ENCODE data around the gene RBM33.

The RBM33 gene

DNA sequence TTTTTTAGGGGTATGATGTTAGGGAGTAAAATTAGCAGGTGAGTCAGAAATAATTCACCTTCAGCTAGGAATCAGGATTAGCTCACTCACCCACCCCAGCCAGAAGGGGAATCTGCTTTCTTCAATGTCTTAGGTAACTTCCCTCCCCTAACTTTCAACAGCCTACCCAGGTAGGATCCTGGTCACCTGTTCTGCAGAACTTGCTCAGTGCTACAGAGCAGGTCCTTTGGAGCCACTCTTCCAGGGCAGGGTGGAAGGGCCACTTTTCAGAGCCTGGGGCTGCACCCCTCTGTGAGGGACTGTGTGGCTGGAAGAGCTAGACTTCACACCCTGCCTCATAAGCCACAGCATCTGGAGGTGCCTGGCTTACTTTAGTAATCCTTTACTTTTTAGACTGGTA, 109.7 kb downstream of the RBM33 start:
- DNase-seq = no peak

DNA sequence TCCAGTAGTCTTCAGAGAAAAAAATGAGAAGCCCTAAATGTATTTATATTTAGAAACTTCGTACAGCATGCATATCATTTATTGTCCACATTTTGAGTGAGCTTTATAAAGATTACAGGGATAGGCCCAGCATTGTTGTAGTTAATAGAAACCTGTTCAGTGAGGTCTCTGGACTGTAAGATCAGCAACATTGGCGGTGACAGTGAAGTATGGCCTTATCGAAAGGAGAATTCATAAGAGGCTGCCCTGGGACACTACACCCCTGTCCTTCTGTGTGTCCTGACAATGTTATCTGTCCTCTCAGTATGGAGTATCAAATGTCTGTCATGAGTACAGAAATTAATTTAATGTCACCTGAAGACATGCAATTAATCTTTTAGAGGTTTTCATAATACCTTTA, 110.6 kb downstream of the RBM33 start:
- DNase-seq = no peak

- no peak for DNase-seq
Measured at GRCh38 chr7:155756322-155756721, 111.9 kb downstream of the RBM33 start.

GRCh38 chr7:155758348-155758747, 113.9 kb downstream of the RBM33 start:
- DNase-seq = no peak

DNA sequence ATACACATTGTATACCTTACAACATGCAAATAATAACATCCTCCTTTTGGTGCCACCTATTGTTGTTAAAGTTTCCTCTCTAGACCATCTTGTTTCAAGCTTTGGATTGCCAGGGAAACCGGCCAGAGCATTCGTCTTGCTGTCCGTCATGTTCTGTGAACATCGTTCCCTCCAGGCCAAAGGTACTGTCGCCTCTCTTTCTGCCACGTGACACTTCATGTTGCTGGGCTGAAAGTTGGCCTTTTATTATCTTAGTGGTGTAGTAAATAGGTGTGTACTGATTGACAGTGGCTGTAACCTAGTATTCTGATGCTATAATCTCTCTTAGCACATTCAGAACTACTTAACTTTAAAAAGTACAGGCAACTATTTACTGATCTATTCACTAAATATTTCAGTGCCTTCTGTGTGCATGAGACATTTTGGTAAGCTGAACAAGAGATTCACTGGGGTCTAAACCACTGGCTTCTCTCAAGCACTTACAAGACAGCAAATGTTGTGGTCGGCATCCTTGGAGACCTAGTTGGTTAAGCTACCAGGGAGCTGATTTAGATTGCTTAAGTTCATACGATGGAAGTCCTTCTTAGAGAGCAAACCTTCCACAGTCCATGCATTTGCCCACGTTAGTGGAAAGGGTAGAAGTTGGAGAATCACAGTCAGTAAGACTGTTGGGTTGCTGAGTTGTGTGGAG, 115.4 kb downstream of the RBM33 start:
- DNase-seq = no peak

GRCh38 chr7:155761162-155761561, 116.7 kb downstream of the RBM33 start:
- no peak for DNase-seq

- DNase-seq = no peak
Measured at GRCh38 chr7:155762036-155762435, 117.6 kb downstream of the RBM33 start.

DNA sequence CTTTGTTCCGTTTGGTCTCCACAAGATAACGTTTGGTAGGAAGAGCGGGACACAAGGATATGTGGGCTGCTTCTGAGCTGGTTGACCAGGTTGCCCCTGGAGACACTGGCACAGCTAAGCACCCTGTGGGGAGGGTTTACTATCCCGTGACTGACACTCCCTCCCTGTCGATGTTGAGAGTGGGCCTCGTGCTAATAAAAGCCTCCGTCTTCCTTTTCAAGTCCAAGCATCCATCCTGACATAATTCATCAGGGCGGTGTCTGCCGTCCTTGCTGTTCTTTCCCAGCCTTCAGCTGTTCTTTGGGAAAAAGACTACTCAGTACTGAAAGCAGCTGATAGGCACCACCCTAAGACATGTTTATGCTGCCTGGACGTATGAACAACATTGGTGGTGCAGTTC, 118.2 kb downstream of the RBM33 start:
- no peak for DNase-seq

DNA sequence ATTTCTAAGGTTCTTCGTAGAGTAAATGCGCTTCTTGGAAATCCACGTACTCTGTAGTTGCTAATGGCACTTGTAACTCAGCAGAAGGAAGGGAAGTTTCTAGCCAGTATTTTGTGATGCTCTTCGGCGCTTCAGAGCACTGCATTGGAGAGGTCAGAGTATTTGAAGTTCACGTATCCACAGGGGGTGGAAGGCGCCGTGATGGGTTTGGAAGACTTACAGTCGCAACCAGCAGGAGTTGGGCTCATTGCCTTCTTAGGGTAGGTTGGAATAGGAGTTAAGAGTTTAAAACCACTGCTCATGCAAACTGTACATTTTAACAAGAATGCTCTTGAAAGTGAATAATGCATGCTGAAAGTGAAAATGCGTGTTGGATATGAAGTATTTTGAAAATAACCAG, 118.7 kb downstream of the RBM33 start:
- no peak for DNase-seq

GRCh38 chr7:155763691-155764437, 119.4 kb downstream of the RBM33 start:
- no peak for DNase-seq

GRCh38 chr7:155764438-155764793, 120.0 kb downstream of the RBM33 start:
- DNase-seq = no peak

DNA sequence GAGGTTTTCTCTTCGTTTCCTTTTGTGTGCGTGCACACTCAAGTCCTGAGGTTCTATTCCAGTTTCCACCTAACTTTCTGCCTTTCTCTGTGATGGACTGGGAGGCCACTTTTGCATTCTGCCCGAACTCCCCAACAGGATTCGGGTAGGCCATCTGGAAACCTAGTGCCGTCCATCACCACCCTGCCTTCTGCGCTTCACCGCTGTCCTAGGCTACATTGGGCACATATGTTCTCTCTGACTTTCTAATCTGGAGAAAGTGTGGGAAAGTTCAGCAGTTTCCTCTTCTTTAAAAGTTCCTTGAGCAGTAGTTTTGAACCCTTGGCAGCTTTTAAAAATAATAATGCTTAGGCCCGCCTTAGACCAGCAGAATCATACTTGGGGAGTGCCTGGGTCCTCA, 121.0 kb downstream of the RBM33 start:
- DNase-seq = no peak

DNA sequence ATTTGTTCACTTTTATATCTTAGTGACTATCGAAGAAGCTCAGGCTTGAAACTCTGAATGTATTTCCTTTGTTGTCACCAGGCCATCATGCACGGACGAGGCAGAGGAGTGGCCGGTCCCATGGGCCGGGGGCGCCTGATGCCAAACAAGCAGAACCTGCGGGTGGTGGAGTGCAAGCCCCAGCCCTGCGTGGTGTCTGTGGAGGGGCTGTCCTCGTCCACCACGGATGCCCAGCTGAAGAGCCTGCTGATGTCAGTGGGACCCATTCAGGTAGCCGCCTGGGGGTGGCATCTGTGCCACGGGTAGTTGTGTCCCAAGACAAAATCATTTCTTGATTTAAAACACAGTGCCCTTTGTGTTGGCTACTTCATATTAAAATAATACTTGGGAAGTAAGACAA, 121.9 kb downstream of the RBM33 start:
- DNase-seq = no peak

DNA sequence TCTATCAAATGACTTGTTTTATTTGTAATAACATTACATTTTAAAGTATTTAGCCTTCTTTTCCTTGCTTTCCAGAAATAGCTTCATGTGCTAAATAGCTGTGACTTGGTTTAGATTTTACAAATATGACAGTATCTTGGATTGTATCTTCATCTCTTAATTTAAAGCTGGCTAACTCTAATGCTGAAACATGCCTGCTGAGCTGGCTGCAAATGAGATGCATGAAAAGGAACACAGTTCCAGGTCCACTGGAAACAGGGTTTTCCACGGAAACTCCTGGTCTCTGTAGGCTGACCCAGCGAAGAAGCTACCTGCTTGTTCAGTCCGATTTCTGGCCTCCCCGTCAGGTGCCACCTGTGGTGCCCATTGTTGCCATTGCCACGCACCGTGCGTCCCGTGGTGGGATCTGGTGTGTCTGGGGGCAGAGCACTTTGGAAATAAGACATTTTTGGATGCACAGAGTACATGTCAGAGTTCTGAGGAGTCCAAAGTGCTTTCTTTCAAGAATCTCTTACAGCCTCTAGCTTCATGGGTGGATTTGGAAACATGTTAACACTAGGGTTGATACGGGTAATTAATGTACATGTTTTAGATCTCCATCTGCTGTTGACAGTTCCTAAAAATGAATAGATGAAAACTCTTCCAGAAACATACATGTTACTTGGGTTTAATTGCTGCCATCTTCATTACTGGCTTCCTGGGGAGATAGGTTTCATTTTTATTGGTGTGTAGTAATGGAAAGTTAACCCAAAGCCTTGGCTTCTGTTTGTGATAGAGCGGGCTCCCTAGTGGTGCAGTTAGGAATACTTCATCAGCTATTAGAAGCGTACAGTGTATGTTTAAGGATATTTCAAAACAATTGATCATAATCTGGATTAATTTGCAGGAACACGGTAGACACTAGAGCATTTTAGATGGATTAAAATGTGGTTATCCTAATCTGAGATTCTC, 122.8 kb downstream of the RBM33 start:
- DNase-seq = no peak

- no peak for DNase-seq
Measured at GRCh38 chr7:155769701-155770100, 125.2 kb downstream of the RBM33 start.

GRCh38 chr7:155770241-155770640, 125.8 kb downstream of the RBM33 start:
- no peak for DNase-seq

DNA sequence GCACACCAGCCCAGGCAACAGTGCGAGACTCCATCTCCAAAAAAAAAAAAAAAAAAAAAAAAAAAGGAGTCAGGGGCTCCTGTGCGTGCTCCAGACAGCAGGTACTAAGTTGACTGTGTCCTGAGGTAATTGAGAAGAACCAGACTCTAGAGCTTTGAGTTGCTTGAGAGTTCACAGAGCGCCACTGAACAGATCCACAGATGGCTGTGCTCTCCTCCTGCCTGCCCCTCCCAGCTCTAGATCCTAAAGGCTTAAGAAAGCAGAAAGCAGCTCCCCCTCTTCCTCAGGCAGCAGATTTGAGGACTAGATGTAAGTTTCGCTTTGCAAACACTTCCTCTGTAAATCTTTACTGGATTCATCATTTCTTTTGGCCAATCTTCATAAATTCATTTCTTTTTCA, 129.1 kb downstream of the RBM33 start:
- DNase-seq = no peak

GRCh38 chr7:155774947-155775346, 130.5 kb downstream of the RBM33 start:
- DNase-seq = no peak

GRCh38 chr7:155775691-155776090, 131.2 kb downstream of the RBM33 start:
- no peak for DNase-seq

DNA sequence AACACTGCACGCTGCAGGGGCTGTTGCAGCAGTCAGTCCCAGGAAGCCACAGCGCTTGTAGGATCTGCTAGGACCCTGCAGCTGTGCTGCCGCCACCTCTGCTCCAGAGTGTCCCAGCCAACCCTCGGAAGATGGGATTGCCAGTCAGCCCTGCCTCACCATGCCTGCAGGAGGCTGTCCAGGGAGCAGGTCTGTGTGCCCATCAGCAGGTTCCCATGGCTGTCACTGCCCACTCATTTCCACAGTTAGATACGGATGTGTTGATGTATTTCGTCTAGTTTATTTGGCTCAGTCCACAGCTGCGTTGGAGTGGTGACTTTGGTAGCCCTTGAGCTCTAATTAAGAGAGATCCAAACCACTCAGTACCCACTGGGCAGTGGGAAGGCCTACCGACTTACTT, 132.1 kb downstream of the RBM33 start:
- DNase-seq = no peak

- no peak for DNase-seq
Measured at GRCh38 chr7:155778349-155778748, 133.9 kb downstream of the RBM33 start.

DNA sequence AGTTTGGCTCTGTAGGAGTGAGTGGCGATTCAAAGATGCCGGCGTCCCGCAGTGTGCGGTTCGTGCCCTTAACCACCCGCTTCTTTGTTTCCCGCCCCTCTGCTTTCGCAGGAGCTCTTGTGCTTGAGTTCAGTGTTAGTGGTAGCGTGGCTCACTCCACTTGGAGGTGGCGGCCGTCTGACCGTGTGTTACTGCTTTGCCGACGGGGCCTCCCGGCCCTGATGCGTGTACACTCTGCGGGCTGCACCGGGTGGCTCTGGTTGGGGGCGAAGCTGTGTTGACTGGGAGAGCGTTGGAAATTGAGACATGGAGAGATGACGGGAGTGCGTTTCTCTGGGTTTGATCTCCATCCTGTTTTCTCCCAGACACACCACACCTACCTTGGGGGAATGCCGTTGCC, 136.4 kb downstream of the RBM33 start:
- DNase-seq = no peak

DNA sequence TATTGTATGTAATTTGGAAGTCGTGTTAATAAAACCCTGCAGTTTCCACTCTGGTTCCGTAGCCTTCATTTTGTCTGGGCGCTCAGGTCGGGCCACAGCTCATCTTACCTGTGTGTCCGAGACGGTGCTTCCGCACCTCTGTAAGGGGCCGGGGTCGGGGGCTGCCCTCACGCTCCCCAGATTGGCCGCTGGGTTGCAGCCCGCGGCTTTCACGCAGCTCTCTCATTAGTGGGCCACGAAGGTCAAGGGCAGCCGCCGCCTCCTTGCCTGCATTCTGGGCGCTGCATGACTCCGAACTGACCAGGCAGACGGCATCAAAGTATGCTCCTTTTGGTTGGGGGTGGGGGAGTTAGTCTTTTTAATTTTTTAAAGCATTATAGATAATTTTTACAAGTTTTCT, 137.0 kb downstream of the RBM33 start:
- DNase-seq = no peak

- DNase-seq = no peak
Measured at GRCh38 chr7:155782466-155782865, 138.0 kb downstream of the RBM33 start.

All from HCEC 1CT (cell line).